SW 1271 (cell line): ENCODE measurements around the gene CLDN12.

ENCODE experiments used
- DNase-seq, 2 experiments: peaks; one replicate each; lab custom pipeline; 2025; lab: John Stamatoyannopoulos, UW

Gene CLDN12

GRCh38 chr7:90433221-90433620 lies 30.0 kb downstream of the CLDN12 start:
- no peak for DNase-seq

GRCh38 chr7:90445633-90446032 lies 42.4 kb downstream of the CLDN12 start:
- DNase-seq, result no peak

- DNase-seq, result no peak
Observed at GRCh38 chr7:90446137-90446899, 43.1 kb downstream of the CLDN12 start.

GRCh38 chr7:90453259-90453891 lies 50.1 kb downstream of the CLDN12 start:
- DNase-seq, result no peak

GRCh38 chr7:90453931-90454330 lies 50.7 kb downstream of the CLDN12 start:
- no peak for DNase-seq

GRCh38 chr7:90455163-90456030 lies 52.1 kb downstream of the CLDN12 start:
- peak in 1 of 2 experiments; percentile 44 for DNase-seq

GRCh38 chr7:90458104-90458503 lies 54.8 kb downstream of the CLDN12 start:
- DNase-seq, result no peak

GRCh38 chr7:90459888-90460287 lies 56.6 kb downstream of the CLDN12 start:
- DNase-seq, result no peak

- no peak for DNase-seq
Observed at GRCh38 chr7:90461219-90461618, 58.0 kb downstream of the CLDN12 start.

- peak in 1 of 2 experiments; percentile 84 for DNase-seq
Observed at GRCh38 chr7:90463151-90463628, 59.9 kb downstream of the CLDN12 start.
